Glutamatergic neuron (in vitro differentiated cells): ENCODE data around the gene MEPE. TPM values are rescaled to one million over a fixed set of nuclear protein-coding genes. Genes with fewer than 3 reads are reported as not detected.

Experiments used
- DNase-seq: peaks from one replicate; pipeline ENCODE4 v3.0.0; 2022
- H3K27ac Mint-ChIP-seq: one replicate; pipeline ENCODE4 v1.8.0; 2020; ENCODE audit warnings: mild to moderate bottlenecking, mixed read lengths, inconsistent platforms; ENCODE audit not compliant: unreplicated experiment
- H3K27me3 Mint-ChIP-seq: one replicate; pipeline ENCODE4 v1.8.0; 2020; ENCODE audit warnings: mild to moderate bottlenecking, moderate library complexity, mixed read lengths, inconsistent platforms; ENCODE audit not compliant: unreplicated experiment
- H3K36me3 Mint-ChIP-seq: one replicate; pipeline ENCODE4 v1.8.0; 2020; ENCODE audit warnings: mild to moderate bottlenecking, mixed read lengths, inconsistent platforms; ENCODE audit not compliant: unreplicated experiment
- H3K4me1 Mint-ChIP-seq: one replicate; pipeline ENCODE4 v1.8.0; 2020; ENCODE audit warnings: mild to moderate bottlenecking, low read depth, mixed read lengths, inconsistent platforms; ENCODE audit not compliant: unreplicated experiment
- H3K4me3 Mint-ChIP-seq: one replicate; pipeline ENCODE4 v1.8.0; 2020; ENCODE audit warnings: mild to moderate bottlenecking, mixed read lengths, inconsistent platforms; ENCODE audit not compliant: unreplicated experiment
- H3K9me3 Mint-ChIP-seq: one replicate; pipeline ENCODE4 v1.8.0; 2020; ENCODE audit warnings: mild to moderate bottlenecking, moderate library complexity, mixed read lengths, inconsistent platforms; ENCODE audit not compliant: unreplicated experiment
- CTCF ChIP-seq: fragments of 200-600 bp; sonication (generic); IDR thresholded peaks from one replicate; pipeline ENCODE4 v1.5.0; 2021; ENCODE audit not compliant: partially characterized antibody, unreplicated experiment
- total RNA-seq: library from RNA; stranded (reverse); fragmentation: NEBNext Ultra II Directional; extraction: Animal tissue kit (Norgen Biotek cat#: 25700); gene quantifications from one replicate; pipeline ENCODE4 v1.2.1, GENCODE V29; 2021; ENCODE audit not compliant: unreplicated experiment

The MEPE gene
- total RNA-seq, 1 donor from 2014 or later, result not detected

GRCh38 chr4:87802858-87803257 is 29.9 kb upstream of the MEPE start:
- Mint-ChIP-seq H3K4me3 (no peak overlapping the region), H3K36me3 (no peaks in the 10 kb centered on the region), H3K27ac (no peak overlapping the region), H3K27me3 (peaks cover 2% of the 10 kb centered on the region), H3K9me3 (no peaks in the 10 kb centered on the region), H3K4me1 (no peaks in the 10 kb centered on the region)
- no peak for TF ChIP-seq CTCF
- DNase-seq, result no peak

GRCh38 chr4:87803421-87803820 is 29.3 kb upstream of the MEPE start:
- Mint-ChIP-seq H3K27me3 (peaks cover 2% of the 10 kb centered on the region), H3K9me3 (no peaks in the 10 kb centered on the region), H3K4me1 (no peaks in the 10 kb centered on the region), H3K27ac (no peak overlapping the region), H3K36me3 (no peaks in the 10 kb centered on the region), H3K4me3 (no peak overlapping the region)
- TF ChIP-seq CTCF, result no peak
- no peak for DNase-seq

GRCh38 chr4:87804871-87805270 is 27.9 kb upstream of the MEPE start:
- Mint-ChIP-seq H3K27ac (no peak overlapping the region), H3K27me3 (peaks cover 2% of the 10 kb centered on the region), H3K4me1 (no peaks in the 10 kb centered on the region), H3K9me3 (no peaks in the 10 kb centered on the region), H3K36me3 (no peaks in the 10 kb centered on the region), H3K4me3 (no peak overlapping the region)
- no peak for DNase-seq
- no peak for TF ChIP-seq CTCF

DNA sequence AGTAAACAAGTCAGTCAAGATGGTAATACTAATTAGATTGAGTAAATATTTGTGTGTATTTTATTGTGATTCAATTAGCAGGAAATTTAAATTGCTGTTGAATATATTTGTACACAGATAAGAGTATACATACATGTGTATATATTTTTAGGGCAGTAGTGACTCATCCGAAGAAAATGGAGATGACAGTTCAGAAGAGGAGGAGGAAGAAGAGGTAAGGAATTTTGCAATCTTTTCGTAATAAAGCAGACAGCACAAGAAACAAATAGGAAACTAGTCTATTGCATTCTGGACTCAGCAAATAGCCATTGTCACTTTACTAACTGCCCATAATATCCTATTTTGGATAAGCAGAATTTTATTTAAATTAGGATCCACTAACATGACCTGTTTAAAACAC is 26.8 kb upstream of the MEPE start:
- Mint-ChIP-seq H3K36me3 (no peaks in the 10 kb centered on the region), H3K27me3 (peaks cover 2% of the 10 kb centered on the region), H3K4me1 (no peaks in the 10 kb centered on the region), H3K9me3 (no peaks in the 10 kb centered on the region), H3K4me3 (no peak overlapping the region), H3K27ac (no peak overlapping the region)
- no peak for DNase-seq
- TF ChIP-seq CTCF, result no peak

- DNase-seq, result no peak
- Mint-ChIP-seq H3K36me3 (no peaks in the 10 kb centered on the region), H3K27me3 (peaks cover 2% of the 10 kb centered on the region), H3K4me1 (no peaks in the 10 kb centered on the region), H3K4me3 (no peak overlapping the region), H3K27ac (no peak overlapping the region), H3K9me3 (no peaks in the 10 kb centered on the region)
- no peak for TF ChIP-seq CTCF
These were observed 26.2 kb upstream of the MEPE start for GRCh38 chr4:87806520-87806919.
